Measurements from ENCODE around the gene MBNL1. TPM values are rescaled to one million over a fixed set of nuclear protein-coding genes. Genes with fewer than 3 reads are reported as not detected.

The MBNL1 gene
- total and polyA plus RNA-seq, 2 of the 13 experiments (the other 11 are each of a cell fraction or from before 2014, with no cell fraction given): 27.1 to 55.4 TPM

DNA sequence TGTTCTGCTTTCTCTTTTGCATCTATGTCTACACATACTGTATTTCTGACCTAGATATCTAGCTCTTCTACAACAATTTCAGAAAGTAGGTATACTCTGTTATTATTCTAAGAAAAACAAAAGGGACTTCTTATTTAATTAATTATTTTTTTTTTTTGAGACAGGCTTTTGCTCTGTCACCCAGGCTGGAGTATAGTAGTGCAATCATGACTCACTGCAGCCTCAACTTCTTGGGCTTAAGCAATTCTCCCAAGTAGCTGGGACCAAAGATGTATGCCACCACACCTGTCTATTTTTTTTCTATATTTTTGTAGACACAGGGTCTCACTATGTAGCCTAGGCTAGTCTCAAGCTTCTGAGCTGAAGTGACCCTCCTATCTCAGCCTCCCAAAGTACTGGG lies 130.6 kb downstream of the MBNL1 start:
- Histone ChIP-seq H3K27me3 (ENCODE audit: control insufficient read depth in 1 of 2, insufficient read depth in 2 of 2, low read length in 2 of 2) (no peaks in the 10 kb centered on the region), H2AFZ (ENCODE audit: low read length) (no peak overlapping the region), H3K4me2 (ENCODE audit: low read depth, low read length) (no peak overlapping the region), H3K27ac (ENCODE audit: extremely low read length, insufficient read depth, low read length) (no peak overlapping the region), H3K79me2 (ENCODE audit: insufficient read depth, low read length) (peaks cover 18% of the 10 kb centered on the region), H3K4me1 (ENCODE audit: insufficient read depth, low read length) (peaks cover 23% of the 10 kb centered on the region), H3K9ac (ENCODE audit: insufficient read depth, low read depth, low read length) (no peak overlapping the region), H3K4me3 (replicated peaks in 1 of 3; ENCODE audit: insufficient read depth in 1 of 3, low read depth in 2 of 3, low read length in 3 of 3) (no peak overlapping the region), H4K20me1 (ENCODE audit: insufficient read depth, low read length) (no peaks in the 10 kb centered on the region), H3K36me3 (replicated peaks in 1 of 2; ENCODE audit: control insufficient read depth in 1 of 2, insufficient read depth in 2 of 2, low read length in 2 of 2) (peaks cover 2 to 5% of the 10 kb centered on the region in 2 experiments; a peak in 1 of 5 replicates), H3K9me3 (ENCODE audit: low read length) (no peaks in the 10 kb centered on the region)
- ATAC-seq: no peak
- no peak for TF ChIP-seq SAFB2 (CRISPR knock-in tag; IDR thresholded peaks at IDR 0.05; ENCODE audit: borderline replicate concordance, low read depth)
- no peak for TF ChIP-seq MED1 (CRISPR knock-in tag; IDR thresholded peaks at IDR 0.05)
- TF ChIP-seq ZFP41 (CRISPR knock-in tag; IDR thresholded peaks at IDR 0.05; ENCODE audit: borderline replicate concordance): no peak
- no peak for TF ChIP-seq MEF2D (CRISPR knock-in tag; IDR thresholded peaks at IDR 0.05)
- TF ChIP-seq, protein P1, sequence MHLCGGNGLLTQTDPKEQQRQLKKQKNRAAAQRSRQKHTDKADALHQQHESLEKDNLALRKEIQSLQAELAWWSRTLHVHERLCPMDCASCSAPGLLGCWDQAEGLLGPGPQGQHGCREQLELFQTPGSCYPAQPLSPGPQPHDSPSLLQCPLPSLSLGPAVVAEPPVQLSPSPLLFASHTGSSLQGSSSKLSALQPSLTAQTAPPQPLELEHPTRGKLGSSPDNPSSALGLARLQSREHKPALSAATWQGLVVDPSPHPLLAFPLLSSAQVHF (CRISPR knock-in tag; IDR thresholded peaks at IDR 0.05): no peak
- no peak for TF ChIP-seq RXRB (CRISPR knock-in tag; IDR thresholded peaks at IDR 0.05; ENCODE audit: borderline replicate concordance)
- TF ChIP-seq, protein P2, sequence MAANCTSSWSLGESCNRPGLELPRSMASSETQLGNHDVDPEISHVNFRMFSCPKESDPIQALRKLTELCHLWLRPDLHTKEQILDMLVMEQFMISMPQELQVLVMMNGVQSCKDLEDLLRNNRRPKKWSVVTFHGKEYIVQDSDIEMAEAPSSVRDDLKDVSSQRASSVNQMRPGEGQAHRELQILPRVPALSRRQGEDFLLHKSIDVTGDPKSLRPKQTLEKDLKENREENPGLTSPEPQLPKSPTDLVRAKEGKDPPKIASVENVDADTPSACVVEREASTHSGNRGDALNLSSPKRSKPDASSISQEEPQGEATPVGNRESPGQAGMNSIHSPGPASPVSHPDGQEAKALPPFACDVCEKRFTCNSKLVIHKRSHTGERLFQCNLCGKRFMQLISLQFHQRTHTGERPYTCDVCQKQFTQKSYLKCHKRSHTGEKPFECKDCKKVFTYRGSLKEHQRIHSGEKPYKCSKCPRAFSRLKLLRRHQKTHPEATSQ (CRISPR knock-in tag; IDR thresholded peaks at IDR 0.05; ENCODE audit: borderline replicate concordance): no peak
- TF ChIP-seq ATF4 (CRISPR knock-in tag; IDR thresholded peaks at IDR 0.05): no peak
- no peak for TF ChIP-seq ATF1 (CRISPR knock-in tag; IDR thresholded peaks at IDR 0.05)
- no peak for TF ChIP-seq ZNF256 (CRISPR knock-in tag; conservative IDR thresholded peaks at IDR 0.05)
- no peak for TF ChIP-seq NFKBIZ (CRISPR knock-in tag; IDR thresholded peaks at IDR 0.05)
- TF ChIP-seq YEATS2 (CRISPR knock-in tag; IDR thresholded peaks at IDR 0.05; ENCODE audit: borderline replicate concordance): no peak
- TF ChIP-seq ZFP90 (CRISPR knock-in tag; IDR thresholded peaks at IDR 0.05; ENCODE audit: borderline replicate concordance): no peak
- TF ChIP-seq SP1 (IDR thresholded peaks at IDR 0.05): no peak
- no peak for TF ChIP-seq SP1 (CRISPR knock-in tag; IDR thresholded peaks at IDR 0.05)
- no peak for TF ChIP-seq GATAD1 (CRISPR knock-in tag; IDR thresholded peaks at IDR 0.05)
- no peak for TF ChIP-seq HNF4A (CRISPR knock-in tag; IDR thresholded peaks at IDR 0.05)
- TF ChIP-seq TMF1 (CRISPR knock-in tag; IDR thresholded peaks at IDR 0.05; ENCODE audit: low read depth): no peak
- TF ChIP-seq ZNF205 (CRISPR knock-in tag; IDR thresholded peaks at IDR 0.05): no peak
- TF ChIP-seq EEA1 (CRISPR knock-in tag; IDR thresholded peaks at IDR 0.05; ENCODE audit: borderline replicate concordance): no peak
- no peak for FAIRE-seq
- CTCF ChIA-PET (ENCODE audit: low intra/inter-chr PET ratio, low total read pairs): no interaction called here
- in situ Hi-C loops (cut with HindIII; ENCODE audit: extremely low pct_ligation_motif_present, low pct_unique_long_range_greater_than_20kb) (no loop called here), intact Hi-C loops (cut with micrococcal nuclease; ENCODE audit: unreplicated experiment) (no loop called here)
- no TSS peak for BruUV-seq (replicated peaks)
- POLR2A ChIA-PET: no interaction called here
- no peak for DNase-seq (ENCODE audit: low spot score)
